HG03025 (cell line): ENCODE results near the gene MASP2.
"Not testable (repeated sequence)": the region's sequence is repeated elsewhere in the genome, so short reads cannot be mapped to it uniquely, and the experiment has no call there.

ENCODE experiments used
- ATAC-seq: cut with Tn5 transposase; IDR thresholded peaks from one replicate; pipeline ENCODE4 v1.9.1; 2021; ENCODE audit warnings: mild to moderate bottlenecking, moderate library complexity; ENCODE audit not compliant: unreplicated experiment, low FRiP score

Gene MASP2

DNA sequence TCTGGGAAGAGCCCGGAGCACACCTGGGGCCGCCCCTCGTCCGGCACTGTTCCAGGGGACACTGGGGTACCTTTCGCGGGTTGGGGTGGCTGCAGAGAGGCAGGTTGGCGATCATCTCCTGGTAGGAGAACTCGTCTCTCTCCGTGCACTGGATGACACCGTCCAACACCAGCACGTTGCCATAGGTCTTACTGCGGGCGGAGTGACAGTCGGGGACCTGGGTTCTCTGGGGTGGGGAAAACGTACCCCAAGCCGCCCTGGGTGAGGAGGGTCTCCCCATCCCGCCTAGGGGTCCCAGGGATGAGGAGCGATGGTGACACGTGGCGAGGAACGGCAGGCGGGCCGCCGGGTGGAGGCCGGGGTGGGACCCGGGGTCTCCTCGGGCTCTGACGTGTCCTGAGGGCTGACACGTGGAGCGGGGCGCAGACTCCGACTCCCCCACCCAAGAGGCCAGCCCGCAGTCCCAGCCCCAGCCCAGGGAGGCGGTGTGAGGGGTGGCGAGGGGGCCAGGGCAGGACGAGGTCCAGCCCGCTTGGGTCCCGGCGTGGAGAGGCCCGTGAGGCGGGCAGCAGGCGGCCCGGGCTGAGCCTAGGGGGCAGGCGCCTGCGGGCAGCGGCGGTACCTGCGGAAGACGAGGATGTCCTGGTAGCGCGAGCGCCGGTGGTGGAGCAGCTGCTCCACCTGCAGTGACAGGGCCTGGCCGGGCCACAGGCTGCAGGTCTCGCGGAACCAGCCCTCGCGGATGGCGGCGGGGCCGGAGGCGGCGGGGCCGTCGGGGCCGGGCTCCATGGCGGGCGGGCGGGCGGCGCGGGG, 12.3 kb upstream of the MASP2 start:
- peak; percentile 12 for ATAC-seq

DNA sequence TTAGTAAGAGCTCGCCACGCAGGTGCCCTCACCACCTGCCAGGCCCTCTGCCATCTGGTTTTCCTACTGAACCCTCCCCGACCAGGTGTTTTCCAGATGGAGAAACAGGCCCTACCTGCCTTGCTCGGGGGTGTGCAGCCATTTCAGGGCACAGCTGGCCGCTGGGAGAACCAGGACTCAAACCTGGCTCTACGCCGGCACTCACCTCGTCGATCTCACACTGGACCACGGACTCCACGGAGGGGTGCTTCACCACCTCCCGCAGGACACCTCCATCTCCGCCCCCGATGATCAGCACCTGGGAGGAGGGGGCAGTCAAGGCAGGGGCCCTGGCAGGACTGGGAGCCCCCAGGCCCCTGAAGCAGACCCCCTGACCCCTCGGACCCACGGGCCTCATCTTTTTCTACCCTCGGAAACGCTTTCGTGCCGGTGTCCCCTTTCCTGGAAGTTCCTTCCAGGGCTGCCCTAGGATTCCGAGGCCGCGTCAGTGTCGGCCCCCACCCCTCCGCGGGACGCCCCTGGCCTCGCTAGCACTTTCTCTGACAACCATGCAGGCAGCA, 11.6 kb upstream of the MASP2 start:
- ATAC-seq, result no peak

DNA sequence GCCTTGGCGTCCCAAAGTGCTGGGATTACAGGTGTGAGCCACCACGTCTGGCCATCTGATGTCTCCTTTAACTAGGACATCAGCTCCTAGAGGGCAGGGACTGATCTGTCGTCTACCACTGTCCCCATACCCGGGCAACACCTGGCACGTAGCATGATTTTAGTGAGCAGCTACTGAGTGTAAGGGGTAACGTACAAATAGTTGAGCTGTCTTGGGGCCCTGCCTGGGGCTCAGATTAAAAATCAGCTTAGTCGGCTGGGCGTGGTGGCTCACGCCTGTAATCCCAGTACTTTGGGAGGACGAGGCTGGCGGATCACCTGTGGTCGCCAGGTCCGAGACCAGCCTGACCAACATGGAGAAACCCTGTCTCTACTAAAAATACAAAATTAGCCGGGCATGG, 11.0 kb upstream of the MASP2 start:
- no peak for ATAC-seq

DNA sequence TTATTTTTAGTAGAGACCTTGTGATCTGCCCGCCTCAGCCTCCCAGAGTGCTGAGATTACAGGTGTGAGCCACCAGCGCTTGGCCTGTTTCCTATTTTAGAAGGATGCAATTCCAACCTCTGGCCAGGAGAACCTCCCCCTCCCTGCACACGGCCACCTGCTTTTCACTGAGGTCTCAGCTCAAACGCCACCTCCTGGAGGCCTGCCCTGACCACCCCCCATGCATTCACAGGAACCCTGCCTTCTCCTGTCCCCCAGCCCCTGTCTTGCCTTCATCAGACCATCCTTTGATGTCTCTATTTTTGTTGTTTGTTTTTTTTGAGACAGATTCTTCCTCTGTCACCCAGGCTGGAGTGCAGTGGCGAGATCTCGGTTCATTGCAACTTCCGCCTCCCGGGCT, 10.4 kb upstream of the MASP2 start:
- ATAC-seq, result no peak

DNA sequence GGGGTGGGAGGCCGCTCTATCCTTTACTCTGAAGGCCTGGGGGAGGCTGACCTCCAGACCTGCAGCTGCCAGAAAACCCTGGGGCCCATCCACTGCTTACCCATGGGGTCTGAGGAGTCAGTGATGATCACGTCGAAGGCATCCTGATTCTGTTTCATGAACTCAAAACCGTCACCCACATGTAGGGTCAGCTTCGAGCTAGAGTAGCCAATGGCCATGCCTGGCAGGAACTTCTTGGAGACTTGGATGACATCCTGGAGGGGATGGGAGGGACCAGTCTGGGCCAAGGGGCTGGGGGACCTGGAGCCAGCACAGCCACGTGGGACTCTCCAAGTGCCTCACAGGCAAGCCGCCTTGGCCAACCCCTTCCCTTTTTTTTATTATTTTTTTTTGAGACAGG, 9.5 kb upstream of the MASP2 start:
- ATAC-seq, result no peak

DNA sequence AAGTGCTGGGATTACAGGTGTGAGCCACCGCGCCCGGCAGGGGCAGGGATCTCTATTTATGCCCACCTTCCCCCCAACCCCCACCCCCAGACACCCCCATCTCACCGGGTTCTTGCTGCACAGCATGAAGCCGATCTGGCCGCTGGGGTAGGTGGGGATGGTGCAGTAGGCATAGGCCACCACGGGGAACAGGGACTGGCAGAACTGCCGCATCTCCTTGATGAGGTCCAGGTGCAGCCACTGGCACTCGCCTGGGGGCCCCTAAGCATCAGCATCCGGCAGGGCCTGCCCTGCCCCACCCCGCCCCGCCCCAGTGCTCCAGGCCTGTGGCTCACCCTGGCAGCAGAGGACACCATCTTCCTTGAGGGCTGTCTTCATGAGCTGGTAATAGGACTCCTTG, 8.6 kb upstream of the MASP2 start:
- ATAC-seq, result no peak

DNA sequence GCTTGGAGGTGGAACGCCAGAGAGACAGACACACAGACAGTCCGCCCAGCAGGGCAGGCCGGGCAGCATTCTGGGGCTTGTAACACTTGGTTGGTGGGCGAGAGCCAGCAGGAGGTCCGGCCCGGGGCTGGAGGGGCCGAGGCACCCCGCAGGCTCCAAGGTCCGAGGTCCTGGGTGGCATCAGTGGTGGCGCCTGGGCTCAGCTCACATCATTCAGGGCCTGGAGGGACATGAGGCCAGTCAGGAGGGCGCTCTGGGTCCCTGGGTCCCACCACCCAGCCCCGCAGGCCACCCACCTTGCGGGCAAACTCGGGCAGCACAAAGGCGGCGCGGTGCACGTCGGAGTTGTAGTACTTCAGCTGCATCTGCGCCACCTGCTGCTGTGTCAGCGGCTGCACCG, 7.6 kb upstream of the MASP2 start:
- no peak for ATAC-seq

DNA sequence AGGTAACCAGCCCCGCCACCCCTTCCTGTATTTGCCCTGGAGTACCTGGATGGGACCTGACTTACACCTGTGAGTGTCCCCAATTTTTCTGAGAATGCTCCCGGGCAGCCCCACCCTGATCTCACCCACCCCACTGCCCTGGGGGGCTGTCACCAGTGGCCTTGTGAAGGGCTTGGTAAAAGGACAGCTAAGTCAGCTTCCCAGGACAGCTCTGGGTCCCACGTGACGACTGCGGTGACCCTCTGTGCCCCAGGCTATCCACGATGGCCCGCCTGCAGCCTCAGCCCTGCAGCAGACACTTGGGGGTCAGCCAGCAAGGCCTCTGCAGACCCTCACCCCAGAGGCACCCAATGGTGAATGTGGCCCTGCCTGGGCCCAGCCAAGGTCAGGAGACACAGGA, 7.1 kb upstream of the MASP2 start:
- no peak for ATAC-seq

DNA sequence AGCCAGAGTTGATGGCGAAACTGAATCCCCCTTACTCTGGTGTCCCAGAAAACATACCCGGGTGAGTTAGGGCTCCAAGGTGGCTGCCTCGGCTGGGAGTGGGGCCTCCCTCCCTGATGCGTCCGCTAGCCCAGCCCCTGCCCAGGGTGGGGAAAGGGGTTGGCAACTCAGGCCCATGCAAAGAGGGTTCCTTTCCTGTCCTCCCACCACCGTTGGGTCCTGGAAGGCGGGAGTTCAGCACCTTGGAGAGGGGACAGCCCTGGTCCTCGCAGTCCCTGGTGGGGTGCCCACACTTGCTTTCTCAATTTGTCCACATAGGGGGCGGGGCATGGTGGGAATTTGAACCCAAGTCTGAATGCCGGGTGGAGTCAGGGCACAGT, 6.7 kb upstream of the MASP2 start:
- no peak for ATAC-seq

DNA sequence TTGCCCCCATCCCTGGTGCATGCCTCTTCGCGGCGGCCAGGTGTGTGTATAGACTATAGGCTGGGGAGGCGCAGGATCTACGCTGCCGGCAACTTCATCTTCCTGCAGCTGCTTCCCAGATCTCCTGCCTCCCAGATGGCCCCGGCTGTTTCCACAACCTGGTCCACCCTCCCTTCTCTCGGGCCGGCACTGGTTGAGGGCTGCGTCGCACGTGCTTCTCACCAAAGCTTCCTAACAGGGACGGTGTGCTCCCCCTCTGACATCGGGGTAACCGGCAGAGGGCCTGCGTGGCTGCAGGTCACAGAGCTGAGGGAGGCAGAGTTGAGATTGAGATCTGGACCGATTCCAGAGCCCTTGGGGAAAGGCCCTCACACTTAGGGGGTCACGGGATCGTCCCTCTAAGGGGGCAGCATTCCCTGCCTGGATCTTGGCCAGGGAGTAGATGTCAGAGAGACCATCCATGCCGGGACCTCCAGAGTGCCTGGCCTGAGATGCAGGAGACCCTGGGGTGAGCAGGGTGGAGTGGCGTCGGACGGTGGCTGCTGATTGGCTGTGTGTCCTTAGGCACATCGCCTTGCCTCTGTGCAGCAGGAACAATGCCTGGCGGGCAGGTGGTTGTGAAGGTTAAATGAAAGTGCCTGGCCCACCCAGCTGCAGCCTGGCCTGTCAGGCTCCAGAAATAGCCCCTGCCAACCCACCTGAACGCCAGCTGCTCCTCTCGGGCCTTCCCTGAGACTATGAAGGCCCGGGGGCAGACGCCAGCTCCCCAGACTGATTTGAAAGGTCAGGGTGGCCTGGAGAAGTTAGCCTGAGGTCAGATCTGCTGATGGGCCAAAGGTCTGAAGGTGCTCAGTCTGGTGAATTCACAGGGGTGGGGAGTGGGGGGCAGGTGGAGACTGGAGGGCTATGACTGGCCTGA, 6.1 kb upstream of the MASP2 start:
- no peak for ATAC-seq

DNA sequence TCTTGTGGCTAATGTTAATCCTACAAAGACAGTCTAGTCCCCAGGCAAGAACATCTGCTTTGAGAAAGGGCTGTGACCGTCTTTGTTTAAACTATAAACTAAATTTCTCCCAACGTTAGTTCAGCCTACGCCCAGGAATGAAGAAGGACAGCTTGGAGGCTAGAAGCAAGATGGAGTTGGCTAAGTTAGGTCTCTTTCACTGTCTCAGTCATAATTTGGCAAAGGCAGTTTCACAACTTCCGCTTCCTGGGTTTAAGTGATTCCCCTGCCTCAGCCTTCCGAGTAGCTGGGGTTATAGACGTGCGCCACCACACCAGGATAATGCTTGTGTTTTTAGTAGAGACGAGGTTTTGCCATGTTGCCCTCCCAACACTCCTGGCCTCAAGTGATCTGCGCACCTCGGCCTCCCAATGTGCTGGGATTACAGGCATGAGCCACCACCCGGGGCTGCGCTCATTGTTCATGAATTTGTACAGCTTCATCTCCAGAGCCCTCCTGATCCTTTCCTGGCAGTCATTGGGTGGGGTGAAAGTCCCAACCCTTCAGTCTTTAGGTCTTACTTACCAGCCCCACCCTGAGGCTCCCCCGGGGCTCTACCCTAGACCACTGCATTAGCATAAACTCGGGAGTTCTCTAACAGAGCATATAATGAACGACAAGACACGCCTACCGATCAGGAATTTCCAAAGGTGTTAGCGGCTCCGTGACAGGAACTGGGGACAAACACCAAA, 4.9 kb upstream of the MASP2 start:
- ATAC-seq, result no peak

DNA sequence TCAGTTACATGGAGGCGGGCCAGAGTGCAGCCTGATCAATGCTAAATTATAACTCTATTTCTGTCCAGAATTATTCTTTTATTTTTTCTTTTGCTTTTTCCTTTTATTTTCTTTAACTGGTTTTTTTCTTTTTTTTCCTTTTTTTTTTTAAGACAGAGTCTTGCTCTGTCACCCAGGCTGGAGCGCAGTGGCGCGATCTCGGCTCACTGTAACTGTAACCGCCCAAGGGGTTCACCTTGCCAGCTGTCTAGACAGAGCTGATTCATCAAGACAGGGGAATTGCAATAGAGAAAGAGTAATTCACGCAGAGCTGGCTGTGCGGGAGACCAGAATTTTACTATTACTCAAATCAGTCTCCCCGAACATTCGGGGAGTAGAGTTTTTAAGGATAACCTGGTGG, 4.1 kb upstream of the MASP2 start:
- ATAC-seq, result not testable (repeated sequence)

DNA sequence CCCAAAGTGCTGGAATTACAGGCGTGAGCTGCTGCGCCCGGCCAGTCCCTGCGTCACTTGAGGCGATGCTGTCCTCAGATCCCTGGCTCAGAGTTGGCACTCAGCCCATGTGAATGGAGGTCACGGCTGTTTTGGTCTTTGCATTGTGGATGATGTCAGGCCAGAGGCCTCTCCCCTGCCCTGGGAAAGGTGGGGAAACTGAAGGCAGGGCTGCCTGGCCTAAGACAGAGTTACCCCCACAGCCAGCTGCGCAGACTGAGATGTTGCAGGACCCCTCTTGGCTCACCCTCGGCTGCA, 821 bp downstream of the MASP2 start:
- ATAC-seq, result no peak

DNA sequence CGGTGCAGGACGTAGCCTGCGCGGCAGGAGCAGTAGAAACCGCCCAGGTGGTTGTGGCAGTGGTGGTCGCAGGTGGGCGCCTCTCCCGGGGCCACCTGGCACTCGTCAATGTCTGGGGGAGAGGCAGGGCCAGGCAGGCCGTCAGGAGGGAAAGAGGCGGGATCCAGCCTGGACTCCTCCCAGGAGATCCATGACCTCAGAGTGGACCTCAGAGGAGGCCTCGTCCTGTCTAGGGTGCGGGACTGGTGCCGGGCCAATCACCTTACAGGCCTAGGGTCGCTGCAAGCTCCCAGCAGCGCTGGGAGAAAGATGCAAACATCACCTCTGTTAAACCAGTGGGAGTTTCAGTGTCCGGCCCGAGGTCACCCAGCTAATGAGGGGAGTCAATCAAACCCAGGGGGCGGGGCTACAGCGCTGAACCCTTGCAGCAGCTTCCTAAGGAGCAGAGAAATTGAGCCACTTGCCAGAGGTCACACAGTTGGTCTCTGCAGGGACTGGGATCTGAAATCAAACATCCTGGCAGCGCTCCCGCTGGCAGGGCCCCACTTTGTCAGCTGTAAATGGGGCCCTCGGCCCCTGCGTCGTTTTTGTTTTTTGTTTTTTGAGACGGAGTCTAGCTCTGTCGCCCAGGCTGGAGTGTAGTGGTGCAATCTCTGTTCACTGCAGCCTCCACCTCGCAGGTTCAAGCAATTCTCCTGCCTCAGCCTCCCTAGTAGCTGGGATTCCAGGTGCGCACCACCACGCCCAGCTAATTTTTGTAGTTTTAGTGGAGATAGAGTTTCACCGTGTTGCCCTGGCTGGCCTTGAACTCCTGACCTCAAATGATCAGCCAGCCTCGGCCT, 1.4 kb downstream of the MASP2 start:
- ATAC-seq, result no peak

DNA sequence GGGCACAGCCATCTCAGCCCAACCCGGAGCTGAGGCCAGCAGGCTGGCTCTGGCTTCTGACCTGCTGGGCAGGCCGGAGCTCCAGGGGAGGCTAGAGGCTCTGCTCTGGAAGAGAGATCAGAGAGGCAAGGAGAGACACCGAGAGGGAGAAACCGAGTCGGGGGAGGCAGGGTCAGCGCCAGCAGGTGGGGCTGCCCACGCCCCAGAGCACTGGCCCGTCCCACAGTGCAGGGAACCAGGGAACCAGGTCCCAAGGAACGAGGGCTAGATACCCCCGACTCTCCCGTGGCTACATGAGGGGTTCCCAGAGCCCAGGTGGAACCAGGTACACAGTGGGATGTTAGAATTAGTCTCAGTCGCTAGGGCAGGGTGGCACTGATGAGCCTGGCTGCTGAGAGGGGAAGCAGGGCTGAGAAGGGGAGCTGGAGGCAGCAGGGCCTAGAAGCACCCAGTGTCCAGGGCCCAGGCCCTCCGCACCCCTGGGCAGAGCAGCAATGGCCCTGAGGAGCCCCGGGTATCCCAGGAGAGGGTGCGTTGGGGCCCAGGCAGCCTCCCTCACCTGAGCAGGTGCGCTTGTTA, 2.1 kb downstream of the MASP2 start:
- ATAC-seq, result no peak

DNA sequence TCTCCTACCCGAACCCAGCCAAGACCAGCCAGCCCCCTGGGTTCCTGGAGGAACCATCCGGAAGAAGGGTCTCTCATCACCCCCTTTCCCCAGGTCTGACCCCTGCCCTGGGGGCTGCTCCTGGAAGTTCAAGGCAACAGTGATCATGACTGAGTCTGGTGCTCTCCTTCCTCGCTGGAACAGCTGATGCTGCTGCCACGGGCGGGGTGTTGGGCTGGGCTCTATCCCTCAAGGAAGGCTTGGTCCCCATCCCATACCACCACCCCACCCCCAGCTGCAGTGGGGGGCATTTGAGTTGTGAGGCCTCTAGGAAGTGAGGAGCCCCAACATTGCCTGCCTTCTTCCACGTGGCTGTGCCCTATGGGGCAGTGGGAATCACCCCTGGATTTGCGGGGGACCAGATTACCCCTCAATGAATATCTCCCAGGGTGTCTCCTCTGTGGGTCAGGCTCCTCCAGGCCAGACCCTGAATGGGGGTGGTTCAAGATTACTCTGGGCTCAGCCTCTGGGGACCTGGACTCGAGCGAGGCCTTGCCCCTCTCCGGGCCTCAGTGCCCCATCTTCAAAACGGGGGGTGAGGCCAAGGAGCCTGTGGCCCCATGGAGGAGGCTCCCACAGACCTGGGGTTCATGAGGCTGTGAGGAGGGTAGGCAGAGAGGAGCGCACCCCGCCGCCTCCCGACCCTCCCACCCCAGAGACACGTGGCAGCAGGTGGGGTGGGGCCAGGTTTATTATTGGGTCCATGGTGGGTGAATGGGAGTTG, 2.8 kb downstream of the MASP2 start:
- ATAC-seq, result no peak

DNA sequence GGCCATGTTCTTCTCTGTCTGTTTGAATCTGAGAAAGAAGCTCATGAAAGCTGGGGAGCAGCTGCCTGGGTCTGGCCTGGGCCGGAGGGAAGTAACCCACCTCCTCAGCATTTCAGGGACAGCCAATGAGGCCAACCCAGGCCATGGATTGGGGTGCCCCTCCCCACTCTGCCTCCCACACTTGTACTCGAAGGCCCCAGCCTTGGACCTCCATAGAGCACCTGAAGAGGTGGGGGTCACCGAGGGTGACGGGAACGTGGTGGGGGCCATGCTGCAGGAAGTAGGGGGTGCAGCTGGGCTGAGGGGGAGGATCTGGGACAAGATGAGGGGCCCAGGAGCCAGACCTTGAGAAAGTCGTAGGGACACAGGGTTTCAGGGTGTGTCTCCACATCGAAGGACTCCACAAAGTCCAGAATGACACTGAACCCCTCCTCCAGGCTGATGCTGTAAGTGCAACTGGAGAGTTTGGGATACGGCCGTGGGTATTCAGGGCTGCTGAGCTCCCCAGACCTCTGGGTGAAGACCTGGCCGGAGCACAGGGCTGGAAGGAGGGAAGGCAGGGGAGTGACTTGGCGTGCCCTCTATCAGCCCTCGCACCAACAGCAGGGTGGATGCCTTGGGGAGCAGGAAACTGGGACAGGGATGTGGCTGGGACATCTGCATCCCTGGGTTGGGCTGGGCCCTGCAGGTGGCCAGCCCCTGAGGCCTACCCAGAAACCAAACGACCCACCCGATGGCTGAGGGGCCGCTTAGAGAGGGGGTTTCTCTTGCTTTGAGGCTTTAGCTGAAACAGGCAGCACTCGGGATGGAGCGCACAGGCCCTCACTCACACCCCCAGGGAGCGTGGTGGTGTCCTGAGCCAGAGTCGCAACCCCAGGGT, 3.8 kb downstream of the MASP2 start:
- ATAC-seq, result no peak

DNA sequence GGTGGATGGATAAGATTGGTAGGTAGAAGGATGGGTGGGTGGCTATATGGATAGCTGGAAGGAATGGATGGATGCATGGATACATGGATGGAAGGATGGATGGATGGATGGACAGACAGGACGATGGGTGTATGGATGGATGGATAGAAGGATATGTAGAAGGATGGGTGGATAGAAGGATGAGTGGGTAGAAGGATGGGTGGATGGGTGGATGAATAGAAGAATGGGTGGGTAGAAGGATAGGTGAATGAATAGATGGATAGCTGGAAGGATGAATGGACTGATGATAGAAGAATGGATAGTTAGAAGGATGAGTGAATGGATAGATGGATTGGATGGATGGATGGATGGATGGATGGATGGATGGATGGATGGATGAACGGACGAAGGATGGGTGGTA, 5.0 kb downstream of the MASP2 start:
- no peak for ATAC-seq
